ENCODE measurements around the gene NEK6. TPM values are rescaled to one million over a fixed set of nuclear protein-coding genes. Genes with fewer than 3 reads are reported as not detected.

Gene NEK6
- total and polyA plus RNA-seq, 10 of the 15 experiments (the other 5 are each of a cell fraction or from before 2014, with no cell fraction given), result 31.3 to 161 (median 89.2) TPM

GRCh38 chr9:124361128-124361527 lies 103.4 kb downstream of the NEK6 start:
- no peak overlapping the region for H3K9ac ChIP-seq (ENCODE audit: control insufficient read depth, insufficient read depth, low read length)
- 0 out of 2 replicates have a peak, but pooled peaks cover 14% of the 10 kb centered on the region for H4K20me1 ChIP-seq (ENCODE audit: control insufficient read depth, insufficient read depth)
- intact Hi-C loops (cut with micrococcal nuclease; ENCODE audit: unreplicated experiment), result no loop called here
- H3K36me3 ChIP-seq (ENCODE audit: control insufficient read depth in 2 of 2, insufficient read depth in 2 of 2, low read length in 1 of 2), result peaks cover 7% of the 10 kb centered on the region in 2 experiments; a peak in 3 of 4 replicates
- H3K79me2 ChIP-seq (ENCODE audit: control insufficient read depth, insufficient read depth, low read length), result peaks cover 3% of the 10 kb centered on the region
- no TSS peak for BruUV-seq (replicated peaks)
- H3K27me3 ChIP-seq (replicated peaks in 1 of 2; ENCODE audit: control insufficient read depth in 2 of 2, insufficient read depth in 2 of 2, low read length in 1 of 2), result no peaks in the 10 kb centered on the region
- FAIRE-seq (no peak), DNase-seq (ENCODE audit: low read depth, low spot score) (no peak), ATAC-seq (no peak)
- in situ Hi-C loops (cut with MboI), result no loop called here
- TF ChIP-seq NR2F1 (conservative IDR thresholded peaks at IDR 0.05), result no peak
- TF ChIP-seq POLR2AphosphoS5 (IDR thresholded peaks at IDR 0.05; ENCODE audit: low read length), result no peak
- ChIA-PET POLR2A (no interaction called here), CTCF (interaction anchor here (1.0 to 2.1 kb wide), 4 partner anchors 25 to 234 kb away, joined by 3 to 13 read pairs (median 5); no protein-coding TSS in a partner anchor), SMC1A (ENCODE audit: uncharacterized antibody, unreplicated experiment) (no interaction called here), RAD21 (ENCODE audit: unreplicated experiment) (interaction anchor here (1.0 kb wide), 1 partner anchor 15 kb away, joined by 3 read pairs; no protein-coding TSS in a partner anchor)
- no peaks in the 10 kb centered on the region for H3K4me1 ChIP-seq (ENCODE audit: control insufficient read depth, insufficient read depth, low read length)
- H3K27ac ChIP-seq (ENCODE audit: control insufficient read depth, insufficient read depth), result no peak overlapping the region
- no peak overlapping the region for H3K4me2 ChIP-seq (ENCODE audit: control insufficient read depth, insufficient read depth)
- WGBS (ENCODE audit: insufficient coverage, insufficient replicate concordance, low lambda C conversion rate, missing lambda C conversion rate), result 92% methylated on average over 8 of the region's 8 CpGs
- no peak overlapping the region for H2AFZ ChIP-seq (ENCODE audit: control insufficient read depth, low read depth, low read length)
- no peaks in the 10 kb centered on the region for H3K9me3 ChIP-seq (replicated peaks; ENCODE audit: control insufficient read depth, insufficient read depth, low read length)
- no peak overlapping the region for H3K4me3 ChIP-seq

GRCh38 chr9:124363326-124364096 lies 105.8 kb downstream of the NEK6 start:
- H2AFZ ChIP-seq (ENCODE audit: control insufficient read depth, low read depth, low read length), result no peak overlapping the region
- FAIRE-seq (no peak), ATAC-seq (no peak), DNase-seq (ENCODE audit: low read depth, low spot score) (no peak)
- BruUV-seq (replicated peaks), result no TSS peak
- H3K4me2 ChIP-seq (ENCODE audit: control insufficient read depth, insufficient read depth), result no peak overlapping the region
- no peaks in the 10 kb centered on the region for H3K27me3 ChIP-seq (replicated peaks in 1 of 2; ENCODE audit: control insufficient read depth in 2 of 2, insufficient read depth in 2 of 2, low read length in 1 of 2)
- H3K9me3 ChIP-seq (replicated peaks; ENCODE audit: control insufficient read depth, insufficient read depth, low read length), result no peaks in the 10 kb centered on the region
- WGBS (ENCODE audit: insufficient coverage, insufficient replicate concordance, low lambda C conversion rate, missing lambda C conversion rate), result 91% methylated on average over 21 of the region's 21 CpGs
- in situ Hi-C loops (cut with MboI), result no loop called here
- SMC1A ChIA-PET (ENCODE audit: uncharacterized antibody, unreplicated experiment), result interaction anchor here (0.8 to 2.2 kb wide), 2 partner anchors 15 to 29 kb away, joined by 3 to 6 read pairs; no protein-coding TSS in a partner anchor
- H3K4me3 ChIP-seq, result no peak overlapping the region
- H3K79me2 ChIP-seq (ENCODE audit: control insufficient read depth, insufficient read depth, low read length), result no peaks in the 10 kb centered on the region; the same call in none of the 2 replicates
- intact Hi-C loops (cut with micrococcal nuclease; ENCODE audit: unreplicated experiment), result no loop called here
- H3K9ac ChIP-seq (ENCODE audit: control insufficient read depth, insufficient read depth, low read length), result no peak overlapping the region
- POLR2A ChIA-PET, result no interaction called here
- H3K36me3 ChIP-seq (ENCODE audit: control insufficient read depth in 2 of 2, insufficient read depth in 2 of 2, low read length in 1 of 2), result peaks cover 0 to 2% of the 10 kb centered on the region in 2 experiments; a peak in 1 of 4 replicates
- H3K27ac ChIP-seq (ENCODE audit: control insufficient read depth, insufficient read depth), result no peak overlapping the region
- no peaks in the 10 kb centered on the region; the same call in 1 of the 2 replicates for H3K4me1 ChIP-seq (ENCODE audit: control insufficient read depth, insufficient read depth, low read length)
- no peaks in the 10 kb centered on the region; the same call in 1 of the 2 replicates for H4K20me1 ChIP-seq (ENCODE audit: control insufficient read depth, insufficient read depth)
- CTCF ChIA-PET, result interaction anchor here (1.1 to 1.4 kb wide), 3 partner anchors 11 to 241 kb away, joined by 3 to 6 read pairs (median 3); no protein-coding TSS in a partner anchor
- RAD21 ChIA-PET (ENCODE audit: unreplicated experiment), result no interaction called here
- TF ChIP-seq JUND (IDR thresholded peaks at IDR 0.05; ENCODE audit: low read depth, low read length), result no peak
- TF ChIP-seq ETV6 (conservative IDR thresholded peaks at IDR 0.05 in 1 of 2, IDR thresholded peaks at IDR 0.05 in 1 of 2; ENCODE audit: borderline replicate concordance in 1 of 2, low read depth in 1 of 2), result no peak
- no peak for TF ChIP-seq CTCF (IDR thresholded peaks at IDR 0.05 in 2 of 3, conservative IDR thresholded peaks at IDR 0.05 in 1 of 3; ENCODE audit: control insufficient read depth in 2 of 3, extremely low read depth in 1 of 3, insufficient read depth in 1 of 3, low read depth in 3 of 3, low read length in 3 of 3)
- no peak for TF ChIP-seq HDGF (IDR thresholded peaks at IDR 0.05)
- no peak for TF ChIP-seq POLR2AphosphoS5 (IDR thresholded peaks at IDR 0.05; ENCODE audit: low read length)
- TF ChIP-seq MEF2A (IDR thresholded peaks at IDR 0.05; ENCODE audit: insufficient read depth, low read depth, low read length), result no peak
- TF ChIP-seq STAT1 (conservative IDR thresholded peaks at IDR 0.05), result no peak
- no peak for TF ChIP-seq EGR1 (IDR thresholded peaks at IDR 0.05; ENCODE audit: borderline replicate concordance in 1 of 2, low read depth in 2 of 2, low read length in 2 of 2)
- TF ChIP-seq POLR2A (IDR thresholded peaks at IDR 0.05; ENCODE audit: low read depth, low read length), result no peak
- no peak for TF ChIP-seq EED (IDR thresholded peaks at IDR 0.05; ENCODE audit: low read depth)
- no peak for TF ChIP-seq POLR2AphosphoS2 (IDR thresholded peaks at IDR 0.05; ENCODE audit: low read depth, low read length)
- no peak for TF ChIP-seq CHD4 (IDR thresholded peaks at IDR 0.05)
- TF ChIP-seq MTA3 (IDR thresholded peaks at IDR 0.05; ENCODE audit: borderline replicate concordance, low read length), result no peak
- no peak for TF ChIP-seq NFYB (IDR thresholded peaks at IDR 0.05; ENCODE audit: insufficient read depth, low read depth, low read length)

Data from GM12878 (cell line).